HL-60 (cell line): ENCODE data around the gene HADH.

Experiments
- GABPA ChIP-seq: IDR thresholded peaks from 2 replicates; pipeline ENCODE4 v1.6.1; 2012; ENCODE audit warnings: low read depth
- POLR2AphosphoS5 ChIP-seq: IDR thresholded peaks from 2 replicates; pipeline ENCODE4 v1.6.1; 2012; ENCODE audit warnings: low read depth
- SPI1 ChIP-seq: IDR thresholded peaks from 2 replicates; pipeline ENCODE4 v1.6.1; 2012; ENCODE audit warnings: low read depth, mild to moderate bottlenecking, borderline replicate concordance
- TF ChIP-seq, protein P1 (sequence below): IDR thresholded peaks from one replicate; pipeline ENCODE4 v1.5.1; 2011; ENCODE audit warnings: low read length, control low read depth, inconsistent platforms; ENCODE audit not compliant: insufficient read depth
- TF ChIP-seq, protein P2 (sequence below): IDR thresholded peaks from 2 replicates; pipeline ENCODE4 v1.6.1; 2012; ENCODE audit warnings: low read depth; ENCODE audit not compliant: insufficient replicate concordance

DNA sequence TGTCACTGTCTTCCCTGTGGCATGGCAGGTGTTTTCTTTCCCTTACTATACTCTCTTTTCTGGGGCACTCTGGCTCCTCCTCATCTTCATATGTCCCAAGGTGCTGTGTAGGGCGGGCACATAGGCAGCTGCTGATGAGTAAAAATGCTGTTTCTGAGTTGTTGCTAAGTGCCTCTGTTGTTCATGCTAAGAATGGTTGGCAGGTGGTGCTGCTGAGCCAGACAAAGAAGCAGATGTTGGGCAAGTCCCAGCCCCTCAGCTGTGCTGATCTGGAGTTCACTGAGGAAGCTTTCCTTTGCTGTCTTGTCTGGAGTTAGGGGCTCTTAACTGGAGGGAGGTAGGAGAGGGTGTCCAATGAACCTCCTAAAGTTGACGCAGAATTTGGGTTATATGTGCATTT is 40.6 kb downstream of the HADH start:
- TF ChIP-seq, protein P1, sequence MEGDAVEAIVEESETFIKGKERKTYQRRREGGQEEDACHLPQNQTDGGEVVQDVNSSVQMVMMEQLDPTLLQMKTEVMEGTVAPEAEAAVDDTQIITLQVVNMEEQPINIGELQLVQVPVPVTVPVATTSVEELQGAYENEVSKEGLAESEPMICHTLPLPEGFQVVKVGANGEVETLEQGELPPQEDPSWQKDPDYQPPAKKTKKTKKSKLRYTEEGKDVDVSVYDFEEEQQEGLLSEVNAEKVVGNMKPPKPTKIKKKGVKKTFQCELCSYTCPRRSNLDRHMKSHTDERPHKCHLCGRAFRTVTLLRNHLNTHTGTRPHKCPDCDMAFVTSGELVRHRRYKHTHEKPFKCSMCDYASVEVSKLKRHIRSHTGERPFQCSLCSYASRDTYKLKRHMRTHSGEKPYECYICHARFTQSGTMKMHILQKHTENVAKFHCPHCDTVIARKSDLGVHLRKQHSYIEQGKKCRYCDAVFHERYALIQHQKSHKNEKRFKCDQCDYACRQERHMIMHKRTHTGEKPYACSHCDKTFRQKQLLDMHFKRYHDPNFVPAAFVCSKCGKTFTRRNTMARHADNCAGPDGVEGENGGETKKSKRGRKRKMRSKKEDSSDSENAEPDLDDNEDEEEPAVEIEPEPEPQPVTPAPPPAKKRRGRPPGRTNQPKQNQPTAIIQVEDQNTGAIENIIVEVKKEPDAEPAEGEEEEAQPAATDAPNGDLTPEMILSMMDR = no peak
- no peak for TF ChIP-seq POLR2AphosphoS5
- TF ChIP-seq, protein P2, sequence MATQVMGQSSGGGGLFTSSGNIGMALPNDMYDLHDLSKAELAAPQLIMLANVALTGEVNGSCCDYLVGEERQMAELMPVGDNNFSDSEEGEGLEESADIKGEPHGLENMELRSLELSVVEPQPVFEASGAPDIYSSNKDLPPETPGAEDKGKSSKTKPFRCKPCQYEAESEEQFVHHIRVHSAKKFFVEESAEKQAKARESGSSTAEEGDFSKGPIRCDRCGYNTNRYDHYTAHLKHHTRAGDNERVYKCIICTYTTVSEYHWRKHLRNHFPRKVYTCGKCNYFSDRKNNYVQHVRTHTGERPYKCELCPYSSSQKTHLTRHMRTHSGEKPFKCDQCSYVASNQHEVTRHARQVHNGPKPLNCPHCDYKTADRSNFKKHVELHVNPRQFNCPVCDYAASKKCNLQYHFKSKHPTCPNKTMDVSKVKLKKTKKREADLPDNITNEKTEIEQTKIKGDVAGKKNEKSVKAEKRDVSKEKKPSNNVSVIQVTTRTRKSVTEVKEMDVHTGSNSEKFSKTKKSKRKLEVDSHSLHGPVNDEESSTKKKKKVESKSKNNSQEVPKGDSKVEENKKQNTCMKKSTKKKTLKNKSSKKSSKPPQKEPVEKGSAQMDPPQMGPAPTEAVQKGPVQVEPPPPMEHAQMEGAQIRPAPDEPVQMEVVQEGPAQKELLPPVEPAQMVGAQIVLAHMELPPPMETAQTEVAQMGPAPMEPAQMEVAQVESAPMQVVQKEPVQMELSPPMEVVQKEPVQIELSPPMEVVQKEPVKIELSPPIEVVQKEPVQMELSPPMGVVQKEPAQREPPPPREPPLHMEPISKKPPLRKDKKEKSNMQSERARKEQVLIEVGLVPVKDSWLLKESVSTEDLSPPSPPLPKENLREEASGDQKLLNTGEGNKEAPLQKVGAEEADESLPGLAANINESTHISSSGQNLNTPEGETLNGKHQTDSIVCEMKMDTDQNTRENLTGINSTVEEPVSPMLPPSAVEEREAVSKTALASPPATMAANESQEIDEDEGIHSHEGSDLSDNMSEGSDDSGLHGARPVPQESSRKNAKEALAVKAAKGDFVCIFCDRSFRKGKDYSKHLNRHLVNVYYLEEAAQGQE = no peak
- no peak for TF ChIP-seq GABPA
- no peak for TF ChIP-seq SPI1
